Subcutaneous adipose tissue (tissue), 4 donors: ENCODE data around the gene COL9A2. TPM values are rescaled to one million over a fixed set of nuclear protein-coding genes. Genes with fewer than 3 reads are reported as not detected.

ENCODE experiments used
- CTCF ChIP-seq: fragments of 450-650 bp; IDR thresholded peaks from one replicate; pipeline ENCODE4 v1.5.1; 2016; ENCODE audit warnings: low read depth, mild to moderate bottlenecking, control low read depth, antibody characterized with exemption, moderate library complexity
- total RNA-seq, 4 donors: library from RNA; depleted of rRNA; stranded (reverse); fragments of >200 nt; gene quantifications; one replicate each; pipeline ENCODE4 v1.1.0, GENCODE V29; 2016

The COL9A2 gene
- total RNA-seq, 4 donors from 2014 or later: 0.65 to 7.8 (median 4.1) TPM

- no peak for TF ChIP-seq CTCF
Observed at GRCh38 chr1:40273547-40274166, 43.4 kb downstream of the COL9A2 start.

GRCh38 chr1:40272653-40273213 is 44.4 kb downstream of the COL9A2 start:
- no peak for TF ChIP-seq CTCF

GRCh38 chr1:40270152-40270834 is 46.8 kb downstream of the COL9A2 start:
- TF ChIP-seq CTCF: no peak

GRCh38 chr1:40268211-40268610 is 48.9 kb downstream of the COL9A2 start:
- TF ChIP-seq CTCF: no peak

- TF ChIP-seq CTCF: no peak
Observed at GRCh38 chr1:40267767-40268187, 49.3 kb downstream of the COL9A2 start.

GRCh38 chr1:40266786-40267535 is 50.1 kb downstream of the COL9A2 start:
- no peak for TF ChIP-seq CTCF

- no peak for TF ChIP-seq CTCF
Observed at GRCh38 chr1:40265919-40266318, 51.2 kb downstream of the COL9A2 start.
